ENCODE data around the gene PREX1.

Gene PREX1

DNA sequence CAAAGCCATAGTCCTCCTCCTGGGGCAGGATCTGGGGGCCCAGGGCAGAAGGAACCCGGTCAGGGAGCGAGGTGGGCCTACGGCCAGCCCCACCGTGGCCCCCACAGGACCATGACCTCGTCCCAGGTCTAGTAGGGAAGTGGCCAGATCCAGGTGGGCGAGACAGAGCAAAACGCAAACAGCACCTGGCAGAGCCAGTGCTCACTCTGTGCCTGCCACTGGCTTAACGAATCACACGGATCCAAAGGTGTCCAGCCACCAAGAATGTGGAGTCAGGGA lies 169.7 kb downstream of the PREX1 start:
- no peak for DNase-seq (ENCODE audit: low spot score)

DNA sequence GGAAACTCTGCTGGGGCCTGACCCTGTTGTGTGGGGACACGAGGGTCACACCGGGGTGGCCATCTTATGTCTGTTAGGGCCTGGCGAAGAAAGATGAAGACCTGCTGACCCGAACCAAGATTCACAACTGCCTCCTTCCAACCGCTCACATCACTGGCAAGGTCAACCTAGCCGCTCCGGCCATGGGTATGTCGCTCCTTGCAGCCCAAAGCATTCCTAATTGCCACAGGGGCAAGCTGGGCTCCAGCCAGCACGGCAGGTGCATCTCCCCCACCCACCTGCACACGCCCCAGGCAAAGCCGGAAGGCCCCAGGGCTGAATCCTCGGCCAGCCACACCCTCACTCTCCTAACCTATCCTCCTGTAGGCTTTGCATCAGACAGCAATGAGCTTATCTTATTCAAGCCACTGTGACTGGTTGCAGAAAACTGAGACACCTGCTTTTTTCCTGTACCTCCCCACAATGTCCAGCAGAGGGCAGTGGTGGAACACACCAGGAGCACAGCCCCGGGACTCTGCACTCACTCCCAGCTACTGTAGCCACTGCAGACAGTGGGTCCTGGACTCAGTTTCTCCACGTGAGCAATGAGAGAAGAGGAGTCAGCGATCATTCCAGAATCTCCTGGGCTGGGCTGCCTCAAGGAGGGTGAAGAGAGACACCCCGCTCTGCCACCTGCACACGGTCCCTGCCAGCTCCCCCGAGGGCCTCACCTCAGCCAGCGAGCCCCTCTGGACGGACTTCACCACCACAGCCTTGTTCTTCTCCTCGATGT lies 170.2 kb downstream of the PREX1 start:
- DNase-seq (ENCODE audit: low spot score), result peak; percentile 68

DNA sequence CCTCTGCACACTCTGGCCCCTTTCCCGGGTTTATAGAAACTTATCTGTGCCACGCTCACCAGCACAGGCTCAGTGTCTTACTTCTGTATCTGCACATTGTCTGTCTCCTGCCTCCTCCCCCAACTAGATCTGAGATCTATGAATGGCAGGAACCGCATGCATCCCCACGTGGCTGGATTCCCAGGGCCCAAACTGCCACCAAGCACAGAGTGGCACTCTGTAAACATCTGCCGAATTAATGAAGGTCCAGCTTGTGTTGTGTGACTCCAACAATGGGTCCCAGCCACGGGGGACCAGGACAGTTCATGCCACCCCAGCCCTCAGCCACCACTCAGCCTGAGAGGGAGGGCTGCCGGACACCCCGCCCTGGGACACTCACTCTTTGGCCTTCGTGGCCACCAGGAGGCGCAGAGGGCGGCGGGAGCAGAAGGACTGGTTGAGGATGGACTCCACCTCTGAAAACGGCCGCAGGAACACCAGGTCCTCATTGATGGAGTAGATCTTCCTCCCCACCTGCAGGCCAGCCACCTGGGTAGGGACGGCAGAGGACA lies 171.1 kb downstream of the PREX1 start:
- DNase-seq (ENCODE audit: low spot score), result no peak

DNA sequence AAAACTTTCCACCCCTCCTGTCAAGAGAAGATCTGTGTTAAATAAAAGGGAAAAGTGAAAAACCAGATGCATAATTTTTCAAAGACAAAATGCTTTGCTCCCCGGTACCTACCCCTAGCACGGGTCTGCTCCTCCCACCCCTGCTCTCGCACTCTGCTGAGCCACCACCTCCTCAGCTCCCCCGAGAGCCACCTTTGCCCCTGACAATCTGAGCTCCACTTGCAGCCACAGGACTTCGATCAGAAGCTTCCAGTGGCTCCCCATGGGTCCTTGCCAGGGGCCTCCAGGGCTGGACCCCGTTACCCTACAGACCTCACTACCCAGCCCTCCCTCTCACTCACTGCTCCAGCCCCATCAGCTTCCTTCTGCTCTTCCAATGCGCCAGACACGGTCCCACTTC lies 171.7 kb downstream of the PREX1 start:
- no peak for DNase-seq (ENCODE audit: low spot score)

DNA sequence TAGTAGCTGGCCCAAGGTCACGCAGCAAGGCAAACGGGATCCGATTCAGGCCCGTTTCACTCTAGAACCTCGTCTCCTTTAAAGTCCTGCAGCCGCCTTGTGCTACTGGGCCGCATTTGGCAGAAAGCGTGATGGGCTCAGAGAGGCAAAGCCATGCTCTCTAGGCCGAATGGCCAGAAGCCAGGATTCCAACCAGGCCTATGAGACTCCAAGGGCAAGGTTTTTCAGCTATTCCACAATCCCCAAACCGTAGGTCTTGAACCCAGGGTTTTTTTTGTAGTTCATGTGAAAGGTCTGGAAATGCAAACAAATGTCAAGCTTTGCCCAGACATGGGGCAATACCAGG lies 174.1 kb downstream of the PREX1 start:
- no peak for DNase-seq (ENCODE audit: low spot score)

DNA sequence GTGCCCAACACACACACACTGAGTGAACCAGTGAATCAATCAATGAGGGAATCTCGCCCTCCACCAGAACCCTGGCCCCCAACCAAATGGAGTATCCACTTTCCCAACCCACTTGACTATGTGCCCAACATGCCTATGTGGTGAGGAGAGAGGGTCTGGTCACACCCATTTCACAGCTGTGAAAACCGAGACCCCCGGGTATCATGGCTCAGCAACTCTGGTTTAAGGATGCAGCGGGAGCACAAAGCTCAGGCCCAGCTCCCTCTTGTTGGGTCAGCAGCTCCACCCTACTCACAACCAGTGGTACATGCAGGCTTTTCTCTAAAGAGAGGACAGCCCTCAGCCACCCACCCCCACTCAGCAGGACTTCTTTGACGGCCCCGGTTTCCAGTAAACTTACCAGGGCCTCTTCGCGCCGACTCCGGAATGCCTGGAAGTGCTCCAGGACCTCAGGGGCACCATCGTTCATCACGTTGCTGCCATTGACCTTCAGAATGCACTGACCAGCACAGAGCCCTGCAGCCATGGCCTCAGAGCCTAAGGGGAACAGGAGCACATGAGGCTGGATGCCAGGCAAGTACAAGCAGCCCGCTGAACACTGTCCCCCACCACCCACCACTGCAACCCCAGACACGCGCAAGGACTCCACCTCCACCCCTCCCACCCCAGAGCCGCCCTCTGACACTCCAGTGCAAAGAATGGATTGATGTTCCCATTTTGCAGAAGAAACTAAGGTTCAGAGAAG lies 174.7 kb downstream of the PREX1 start:
- DNase-seq (ENCODE audit: low spot score), result no peak

DNA sequence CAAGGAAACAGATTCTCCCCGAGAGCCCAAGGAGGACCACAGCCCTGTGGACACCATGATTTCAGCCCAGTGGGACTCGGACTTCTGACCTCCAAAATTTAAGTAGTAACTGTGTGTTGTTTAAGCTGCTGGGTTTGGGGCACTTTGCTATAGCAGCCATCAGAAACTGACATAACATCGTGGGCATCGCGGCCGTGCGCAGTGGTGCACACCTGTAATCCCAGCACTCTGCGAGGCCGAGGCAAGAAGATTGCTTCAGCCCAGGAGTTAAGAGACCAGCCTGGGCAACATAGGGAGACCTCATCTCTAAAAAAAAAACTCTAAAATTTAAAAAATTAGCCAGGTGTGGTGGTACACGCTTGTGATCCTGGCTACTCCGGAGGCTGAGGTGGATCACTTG lies 175.8 kb downstream of the PREX1 start:
- DNase-seq (ENCODE audit: low spot score), result no peak

DNA sequence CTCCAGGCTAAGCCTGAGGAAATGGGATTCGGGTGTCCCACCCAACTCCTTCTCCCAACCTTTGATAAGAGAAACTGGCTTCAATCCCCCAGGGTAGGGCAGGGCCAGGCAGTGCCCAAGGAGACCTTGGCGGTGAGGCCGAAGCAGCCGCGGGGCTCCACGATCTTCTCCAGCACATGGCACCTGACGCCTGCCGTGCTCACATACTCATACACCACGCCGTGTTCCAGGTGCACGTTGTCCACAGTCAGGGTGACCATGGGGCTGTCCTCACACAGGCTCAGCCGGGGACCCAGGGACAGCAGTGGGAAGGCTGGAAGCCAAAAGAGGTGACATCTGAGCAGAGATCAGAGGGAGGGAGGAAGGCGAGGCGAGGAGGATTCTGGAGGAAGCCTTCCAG lies 176.5 kb downstream of the PREX1 start:
- DNase-seq (ENCODE audit: low spot score), result no peak

DNA sequence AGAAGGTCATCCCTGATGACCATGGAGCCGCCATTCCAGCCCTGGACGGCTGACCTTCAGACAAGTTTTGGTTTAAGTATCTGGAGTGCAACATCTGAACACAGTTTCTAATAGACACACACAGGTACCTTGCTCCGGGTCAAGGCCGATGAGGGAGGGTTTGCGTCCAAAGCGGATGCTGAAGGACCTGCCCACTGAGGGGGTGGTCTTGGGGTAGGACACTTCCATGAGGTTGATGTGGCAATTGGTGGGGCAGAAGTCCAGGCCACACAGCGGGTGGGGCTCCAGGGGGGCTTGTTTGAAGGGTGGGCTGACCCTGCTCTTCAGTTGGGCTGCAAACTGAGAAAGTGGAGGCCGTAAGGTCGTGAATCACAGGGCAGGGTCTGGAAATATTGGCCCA lies 177.9 kb downstream of the PREX1 start:
- DNase-seq (ENCODE audit: low spot score), result no peak

DNA sequence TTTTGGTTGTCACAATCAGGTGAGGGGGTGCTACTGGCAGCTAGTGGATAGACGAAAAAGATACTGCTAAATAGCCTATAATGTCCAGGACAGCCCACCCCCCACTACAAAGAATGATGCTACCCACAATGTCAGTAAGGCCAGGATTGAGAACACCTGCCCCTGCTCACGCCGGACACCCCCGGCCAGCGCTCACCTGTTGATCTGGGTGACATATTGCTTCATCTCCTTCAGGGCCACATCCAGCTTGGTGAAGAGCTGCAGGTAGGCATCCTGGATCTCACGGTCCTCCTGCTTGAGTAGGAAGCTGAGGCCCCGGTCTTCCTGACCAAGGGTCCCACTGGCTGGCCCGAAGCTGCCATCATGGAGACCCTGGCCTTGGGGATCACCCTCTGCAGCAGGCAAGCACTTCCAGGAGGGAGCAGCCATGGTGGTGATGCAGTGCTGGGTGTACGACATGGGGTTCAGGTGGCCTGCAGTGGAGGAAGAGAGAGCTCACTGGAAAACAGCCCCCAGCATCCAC lies 178.6 kb downstream of the PREX1 start:
- DNase-seq (ENCODE audit: low spot score), result no peak

DNA sequence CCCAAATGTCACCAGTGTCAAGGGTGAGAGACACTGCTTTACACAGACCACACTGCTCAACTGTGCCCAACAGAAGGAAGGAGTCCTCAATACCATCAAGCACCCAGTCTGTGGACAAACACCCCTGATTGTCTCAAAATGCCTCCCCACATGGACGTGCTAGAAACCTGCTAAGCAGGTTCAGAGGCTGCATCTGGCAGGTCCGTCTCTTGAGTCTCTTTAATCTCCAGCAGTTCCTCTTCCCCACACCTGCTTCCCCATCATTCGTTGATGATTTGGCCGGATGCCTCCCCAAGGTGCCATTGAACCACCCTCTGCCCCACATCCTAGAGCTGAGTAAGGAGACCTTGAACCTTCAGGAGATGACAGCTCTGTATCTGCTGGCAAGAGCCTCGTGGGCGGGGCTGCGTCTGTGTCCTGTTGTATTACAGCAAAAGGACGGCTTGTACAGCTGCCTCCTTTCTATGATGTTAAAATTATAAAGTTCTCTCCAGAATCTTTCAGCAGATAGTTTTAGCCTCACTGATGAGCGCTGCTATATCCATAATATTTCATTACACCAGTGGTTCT lies 179.2 kb downstream of the PREX1 start:
- no peak for DNase-seq (ENCODE audit: low spot score)

DNA sequence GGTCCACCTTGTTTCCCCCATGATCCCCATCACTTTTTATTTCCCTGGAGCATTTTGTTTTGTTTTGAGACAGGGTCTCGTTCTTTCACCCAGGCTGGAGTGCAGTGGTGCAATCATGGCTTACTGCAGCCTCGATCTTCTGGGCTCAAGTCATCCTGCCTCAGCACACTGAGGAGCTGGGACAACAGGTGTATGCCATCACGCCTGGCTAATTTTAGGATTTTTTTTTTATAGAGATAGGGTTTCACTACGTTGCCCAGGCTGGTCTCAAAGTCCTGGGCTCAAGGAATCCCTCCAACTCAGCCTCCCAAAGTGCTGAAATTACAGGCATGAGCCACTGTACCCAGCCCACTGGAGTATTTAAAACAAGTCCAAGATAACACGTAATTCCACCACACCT lies 179.9 kb downstream of the PREX1 start:
- DNase-seq (ENCODE audit: low spot score), result no peak

DNA sequence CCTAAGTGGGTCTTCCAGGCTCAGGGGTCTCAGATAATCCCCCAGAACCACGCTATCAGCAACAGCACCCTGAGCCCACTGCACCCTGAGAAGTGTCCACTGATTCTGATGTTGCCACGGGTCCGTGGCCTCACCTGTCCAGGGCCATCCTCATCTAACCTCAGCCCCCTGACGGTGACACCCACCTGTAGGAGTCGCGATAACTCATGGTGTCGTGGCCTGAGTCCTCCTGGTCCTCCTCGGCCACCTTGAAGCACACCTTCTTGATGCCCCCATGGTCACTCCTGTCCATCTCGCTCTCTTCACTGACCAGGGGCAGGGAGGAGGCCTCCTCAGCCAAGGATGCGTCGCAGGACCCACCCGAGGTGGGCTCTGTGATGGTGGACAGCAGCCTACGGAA lies 182.1 kb downstream of the PREX1 start:
- no peak for DNase-seq (ENCODE audit: low spot score)

DNA sequence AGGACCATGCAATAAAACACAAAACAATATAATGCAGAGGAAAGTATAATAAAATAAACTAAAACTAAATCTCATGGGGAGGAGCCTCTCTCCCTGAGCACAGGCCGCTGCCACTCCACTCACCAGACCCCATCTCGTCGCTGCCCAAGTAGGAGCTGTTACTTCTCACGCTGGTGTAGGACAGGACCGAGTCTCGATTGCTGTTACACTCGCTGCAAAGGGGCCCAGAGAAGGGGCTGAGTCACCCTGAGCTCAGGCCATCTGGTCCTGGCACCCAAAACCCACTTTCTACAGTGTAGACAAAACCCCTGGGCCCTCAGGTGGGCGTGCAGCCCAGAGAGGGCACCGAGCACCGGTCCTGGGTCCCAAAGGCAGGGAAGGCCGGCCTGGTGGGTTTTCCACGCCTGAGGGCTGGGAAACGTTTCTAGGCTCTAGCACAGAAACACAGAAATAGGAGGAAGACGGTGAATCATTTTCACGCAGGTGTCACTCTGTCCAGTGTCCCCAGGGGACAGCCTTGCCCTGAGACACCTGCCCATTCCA lies 183.4 kb downstream of the PREX1 start:
- DNase-seq (ENCODE audit: low spot score), result no peak

DNA sequence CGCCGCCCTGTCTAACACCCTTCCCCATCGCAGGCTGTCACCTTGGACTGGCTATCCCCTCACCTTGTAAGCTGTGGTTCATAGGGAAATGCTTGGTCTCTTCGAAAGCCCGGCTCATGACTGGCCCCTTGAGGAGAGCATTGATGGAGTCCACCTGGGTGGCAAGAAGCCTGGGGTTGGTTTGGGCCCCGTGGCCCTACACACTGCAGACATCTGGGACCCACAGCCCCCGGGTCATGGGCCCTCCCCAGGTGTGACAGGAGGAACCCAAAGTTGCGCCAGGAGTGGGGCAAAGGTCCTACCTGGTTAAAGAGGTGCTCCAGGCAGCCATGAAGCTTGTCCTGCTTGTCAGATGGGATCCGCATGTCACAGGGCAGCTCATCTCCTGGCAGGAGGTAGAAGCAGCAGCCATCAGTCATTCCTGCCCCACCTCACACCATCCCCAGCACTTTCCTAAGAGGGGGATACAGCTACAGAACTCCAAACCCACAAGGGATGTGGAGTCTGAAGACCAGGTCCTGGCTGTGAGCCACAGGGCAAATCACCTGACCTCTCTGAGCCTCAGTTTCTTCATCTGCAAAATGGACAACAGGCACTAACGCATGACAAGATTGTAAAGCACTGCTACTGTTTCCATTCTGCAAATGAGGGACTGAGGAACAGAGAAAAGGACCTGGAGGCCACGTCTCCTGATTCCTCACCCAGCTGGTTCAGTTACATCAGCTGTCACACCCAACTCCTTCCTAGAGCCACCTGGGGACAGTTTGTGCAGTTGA lies 185.5 kb downstream of the PREX1 start:
- no peak for DNase-seq (ENCODE audit: low spot score)

DNA sequence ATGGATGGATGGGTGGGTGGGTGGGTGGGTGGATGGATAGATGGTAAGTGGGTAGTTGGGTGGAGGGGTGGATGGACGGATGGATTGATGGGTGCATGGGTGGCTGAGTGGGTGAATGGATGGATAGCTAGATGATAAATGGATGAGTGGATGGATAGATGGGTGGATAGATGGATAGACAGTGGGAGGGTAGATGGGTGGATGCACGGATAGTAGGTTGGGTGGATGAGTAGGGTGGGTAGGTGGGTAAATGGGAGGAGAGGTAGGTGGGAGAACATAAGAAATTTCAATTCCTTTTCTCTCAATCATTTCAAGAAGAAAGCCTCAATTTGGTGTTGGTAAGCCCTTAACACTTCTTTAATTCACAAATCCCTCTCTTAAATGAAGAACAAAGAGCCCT lies 186.9 kb downstream of the PREX1 start:
- no peak for DNase-seq (ENCODE audit: low spot score)

DNA sequence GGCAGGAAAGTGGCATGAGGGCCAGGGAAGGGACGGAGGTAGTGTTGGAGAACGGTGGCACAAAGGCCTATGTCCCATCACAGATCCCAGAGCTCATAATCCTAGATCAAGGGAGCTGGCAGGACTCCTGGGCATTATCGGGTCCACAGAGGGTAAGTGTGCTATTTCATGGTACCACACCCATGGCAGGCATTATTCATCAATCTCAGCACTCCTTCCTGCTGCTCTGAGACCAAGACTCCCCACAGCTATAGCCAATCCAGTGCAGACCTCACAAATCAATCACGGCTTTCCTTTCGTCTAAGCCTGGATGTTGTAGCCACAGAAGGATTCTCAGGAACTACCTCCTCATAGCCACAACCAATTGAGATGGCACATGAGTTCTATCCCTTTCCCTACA lies 187.9 kb downstream of the PREX1 start:
- DNase-seq (ENCODE audit: low spot score), result no peak

DNA sequence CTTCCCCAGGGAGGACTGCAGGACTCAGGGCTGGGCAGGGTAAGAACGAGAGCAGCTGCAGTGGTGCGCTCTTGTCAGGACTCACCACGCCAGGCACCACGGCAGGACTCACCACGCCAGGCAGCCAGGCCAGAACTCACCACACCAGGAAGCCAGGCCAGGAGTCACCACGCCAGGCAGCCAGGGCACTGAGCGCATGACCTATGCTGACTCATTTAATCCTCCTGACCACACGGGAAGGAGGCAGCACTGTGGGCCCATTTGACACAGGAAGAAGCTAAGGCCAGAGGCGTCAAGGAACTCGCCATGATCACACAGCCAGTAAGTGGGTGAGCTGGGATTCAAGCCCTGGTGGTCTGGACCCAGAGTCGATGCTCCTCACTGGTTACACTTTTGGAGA lies 189.3 kb downstream of the PREX1 start:
- DNase-seq (ENCODE audit: low spot score), result peak; percentile 85

DNA sequence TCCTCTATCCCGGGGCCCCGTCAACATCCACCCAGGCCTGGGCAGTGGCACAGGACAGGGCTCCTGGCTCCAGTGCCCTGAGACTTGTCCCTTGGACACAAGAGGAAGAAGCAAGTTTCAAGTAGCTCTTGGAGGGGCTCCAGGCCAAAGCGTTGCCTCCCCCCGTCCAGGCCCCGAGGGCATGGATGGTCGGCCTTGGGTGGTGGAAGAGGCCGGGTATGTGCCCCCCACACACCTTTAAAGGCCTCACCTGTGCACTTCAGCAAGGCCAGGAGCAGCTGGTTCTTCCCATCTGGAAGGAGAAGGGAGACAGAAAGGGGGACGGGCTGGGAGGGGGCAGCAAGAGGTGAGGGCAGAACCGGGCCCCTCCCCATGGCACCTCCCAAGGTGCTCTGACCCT lies 190.3 kb downstream of the PREX1 start:
- no peak for DNase-seq (ENCODE audit: low spot score)

DNA sequence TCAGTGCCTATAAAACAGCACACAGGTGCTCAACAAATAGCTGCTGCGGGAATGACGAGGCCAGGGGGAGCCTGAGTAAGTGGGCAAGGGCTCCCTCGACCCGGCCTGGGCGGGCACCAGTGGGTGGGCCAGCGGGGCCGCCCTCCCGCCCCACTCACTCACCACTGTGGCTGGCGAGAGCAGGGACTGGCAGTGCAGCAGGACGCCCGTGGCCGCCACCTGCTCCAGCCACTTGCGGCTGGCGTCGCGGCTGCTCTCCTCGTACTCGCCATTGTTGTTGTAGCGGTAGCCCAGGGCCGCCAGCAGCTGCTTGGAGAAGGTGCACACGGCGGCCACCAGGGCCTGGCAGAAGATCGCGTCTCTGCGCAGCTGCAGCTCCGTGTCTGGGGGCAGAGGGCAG lies 191.5 kb downstream of the PREX1 start:
- DNase-seq (ENCODE audit: low spot score), result no peak

DNA sequence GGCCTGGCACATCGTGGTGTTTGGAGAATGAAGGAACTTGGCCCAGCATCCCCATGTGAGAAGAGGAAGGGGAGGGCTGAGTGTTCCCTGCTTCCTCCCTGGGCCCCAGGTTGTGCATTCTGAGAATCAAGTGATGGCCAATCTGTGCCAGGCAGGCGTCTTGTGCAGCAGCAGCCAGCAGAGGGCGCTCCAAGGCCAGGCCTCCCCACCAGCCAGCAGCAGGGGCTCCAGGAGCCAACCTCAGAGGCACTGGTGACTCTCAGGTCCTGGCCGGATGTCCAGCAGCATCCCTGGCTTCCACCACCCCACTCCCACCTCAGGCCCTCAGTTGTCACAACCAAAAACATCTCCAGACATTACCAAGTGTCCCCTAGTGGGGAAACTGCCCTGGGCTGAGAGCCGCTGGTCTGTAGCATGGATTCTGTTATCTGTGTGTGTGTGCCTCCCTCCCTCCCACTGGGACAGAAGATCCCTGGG lies 192.0 kb downstream of the PREX1 start:
- peak; percentile 54 for DNase-seq (ENCODE audit: low spot score)

DNA sequence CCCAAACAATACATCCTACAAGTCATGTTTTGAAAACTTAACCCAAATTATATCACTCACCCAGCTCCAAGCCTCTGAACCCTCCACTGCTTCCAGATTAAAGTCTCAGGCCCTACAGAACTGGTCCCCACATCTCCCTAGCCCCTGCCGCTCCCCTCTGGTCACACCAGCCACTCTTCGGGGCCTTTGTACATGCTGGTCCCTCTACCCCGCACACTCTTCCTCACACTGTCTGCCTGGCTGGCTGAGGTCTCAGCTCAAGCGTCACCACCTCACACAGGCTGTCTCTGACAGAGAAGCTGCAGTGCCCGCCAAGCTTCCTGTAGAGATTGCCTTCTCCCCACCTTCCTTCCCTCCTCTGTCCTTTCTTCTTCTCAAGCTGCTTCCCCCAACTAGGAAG lies 192.4 kb downstream of the PREX1 start:
- DNase-seq (ENCODE audit: low spot score), result no peak
